HG03139 (cell line): ENCODE results near the gene DTD1.

ENCODE experiments used
- ATAC-seq: cut with Tn5 transposase; IDR thresholded peaks from one replicate; pipeline ENCODE4 v1.9.1; 2021; ENCODE audit not compliant: unreplicated experiment

The DTD1 gene

GRCh38 chr20:18788021-18788420 is 200.2 kb downstream of the DTD1 start:
- ATAC-seq = no peak

- no peak for ATAC-seq
These were observed 202.9 kb downstream of the DTD1 start for GRCh38 chr20:18790787-18791186.

- ATAC-seq = peak; percentile 97
These were observed 206.0 kb downstream of the DTD1 start for GRCh38 chr20:18793625-18794427.

GRCh38 chr20:18794428-18794787 is 206.6 kb downstream of the DTD1 start:
- ATAC-seq = no peak

GRCh38 chr20:18795366-18795765 is 207.5 kb downstream of the DTD1 start:
- ATAC-seq = no peak

- no peak for ATAC-seq
These were observed 208.5 kb downstream of the DTD1 start for GRCh38 chr20:18796282-18796833.

GRCh38 chr20:18801516-18801915 is 213.7 kb downstream of the DTD1 start:
- no peak for ATAC-seq

GRCh38 chr20:18802012-18802634 is 214.3 kb downstream of the DTD1 start:
- no peak for ATAC-seq

- ATAC-seq = no peak
These were observed 218.0 kb downstream of the DTD1 start for GRCh38 chr20:18805881-18806280.

GRCh38 chr20:18808712-18809111 is 220.9 kb downstream of the DTD1 start:
- no peak for ATAC-seq

- ATAC-seq = no peak
These were observed 223.3 kb downstream of the DTD1 start for GRCh38 chr20:18811186-18811585.

GRCh38 chr20:18811904-18812303 is 224.1 kb downstream of the DTD1 start:
- ATAC-seq = no peak

- ATAC-seq = no peak
These were observed 225.6 kb downstream of the DTD1 start, which contains the start of gene SCP2D1 for GRCh38 chr20:18813483-18813882. TSS of gene SCP2D1 (plus strand) at chr20:18813783. CDS start at chr20:18813816, 33 bp downstream.

- ATAC-seq = no peak
These were observed 227.5 kb downstream of the DTD1 start for GRCh38 chr20:18815194-18815942.
